ENCODE measurements around the gene EMP3.

The EMP3 gene

DNA sequence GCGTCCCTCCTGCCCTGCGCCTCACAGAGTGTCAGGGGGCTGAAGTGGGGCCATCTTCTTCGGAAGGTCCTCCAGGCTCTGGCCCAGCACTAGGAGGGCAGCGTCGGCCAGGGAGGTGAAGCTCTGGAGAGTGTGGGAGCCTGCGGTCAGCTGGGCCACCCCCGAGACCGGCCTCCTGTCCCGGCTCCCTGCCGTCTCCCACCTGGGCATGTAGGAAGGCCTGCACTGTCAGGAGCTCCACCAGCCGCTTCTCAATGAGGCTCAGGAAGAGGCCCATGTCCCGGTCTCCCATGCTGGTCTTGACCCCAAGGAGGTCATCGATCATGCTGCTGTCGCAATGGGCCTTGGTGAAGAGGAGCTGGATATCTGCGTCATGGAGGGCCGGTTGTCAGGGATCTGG, 27.4 kb upstream of the EMP3 start:
- Mint-ChIP-seq H3K27me3 (ENCODE audit: low read depth, poor library complexity) (no peaks in the 10 kb centered on the region), H3K4me3 (no peak overlapping the region), H3K4me1 (peaks cover 14% of the 10 kb centered on the region), H3K27ac (peak overlapping the region; percentile 69), H3K9me3 (no peaks in the 10 kb centered on the region), H3K36me3 (ENCODE audit: low read depth) (no peaks in the 10 kb centered on the region)
- TF ChIP-seq, protein P1, sequence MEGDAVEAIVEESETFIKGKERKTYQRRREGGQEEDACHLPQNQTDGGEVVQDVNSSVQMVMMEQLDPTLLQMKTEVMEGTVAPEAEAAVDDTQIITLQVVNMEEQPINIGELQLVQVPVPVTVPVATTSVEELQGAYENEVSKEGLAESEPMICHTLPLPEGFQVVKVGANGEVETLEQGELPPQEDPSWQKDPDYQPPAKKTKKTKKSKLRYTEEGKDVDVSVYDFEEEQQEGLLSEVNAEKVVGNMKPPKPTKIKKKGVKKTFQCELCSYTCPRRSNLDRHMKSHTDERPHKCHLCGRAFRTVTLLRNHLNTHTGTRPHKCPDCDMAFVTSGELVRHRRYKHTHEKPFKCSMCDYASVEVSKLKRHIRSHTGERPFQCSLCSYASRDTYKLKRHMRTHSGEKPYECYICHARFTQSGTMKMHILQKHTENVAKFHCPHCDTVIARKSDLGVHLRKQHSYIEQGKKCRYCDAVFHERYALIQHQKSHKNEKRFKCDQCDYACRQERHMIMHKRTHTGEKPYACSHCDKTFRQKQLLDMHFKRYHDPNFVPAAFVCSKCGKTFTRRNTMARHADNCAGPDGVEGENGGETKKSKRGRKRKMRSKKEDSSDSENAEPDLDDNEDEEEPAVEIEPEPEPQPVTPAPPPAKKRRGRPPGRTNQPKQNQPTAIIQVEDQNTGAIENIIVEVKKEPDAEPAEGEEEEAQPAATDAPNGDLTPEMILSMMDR (IDR thresholded peaks at IDR 0.05), result no peak
- DNase-seq, result no peak

DNA sequence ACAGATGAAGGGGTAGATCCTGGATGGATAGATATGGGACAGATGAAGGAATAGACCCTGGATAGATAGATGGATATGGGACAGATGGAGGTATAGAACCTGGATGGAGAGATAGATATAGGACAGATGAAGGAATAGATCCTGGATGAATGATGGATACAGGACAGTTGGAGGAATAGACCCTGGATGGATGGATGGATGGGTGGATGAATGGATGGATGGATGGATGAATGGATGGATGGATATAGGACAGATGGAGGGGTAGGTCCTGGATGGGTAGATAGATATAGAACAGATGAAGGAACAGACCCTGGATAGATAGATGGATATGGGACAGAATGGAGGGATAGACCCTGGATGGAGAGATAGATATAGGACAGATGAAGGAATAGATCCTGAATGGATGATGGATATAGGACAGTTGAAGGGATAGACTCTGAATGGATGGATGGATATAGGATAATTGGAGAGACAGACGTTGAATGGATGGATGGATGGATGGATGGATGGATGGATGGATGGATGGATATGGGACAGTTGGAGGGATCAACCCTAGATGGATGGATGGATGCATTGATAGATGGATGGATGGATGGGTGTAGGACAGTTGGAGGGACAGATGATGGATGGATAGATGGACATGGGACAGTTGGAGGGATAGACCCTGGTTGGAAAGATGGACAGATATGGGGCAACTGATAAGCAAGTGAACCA, 23.3 kb upstream of the EMP3 start:
- Mint-ChIP-seq H3K27me3 (ENCODE audit: low read depth, poor library complexity) (peaks cover 4% of the 10 kb centered on the region), H3K36me3 (ENCODE audit: low read depth) (no peaks in the 10 kb centered on the region), H3K4me3 (no peak overlapping the region), H3K27ac (no peak overlapping the region), H3K9me3 (no peaks in the 10 kb centered on the region), H3K4me1 (peaks cover 7% of the 10 kb centered on the region)
- no peak for DNase-seq
- TF ChIP-seq, protein P1 (IDR thresholded peaks at IDR 0.05), result no peak

DNA sequence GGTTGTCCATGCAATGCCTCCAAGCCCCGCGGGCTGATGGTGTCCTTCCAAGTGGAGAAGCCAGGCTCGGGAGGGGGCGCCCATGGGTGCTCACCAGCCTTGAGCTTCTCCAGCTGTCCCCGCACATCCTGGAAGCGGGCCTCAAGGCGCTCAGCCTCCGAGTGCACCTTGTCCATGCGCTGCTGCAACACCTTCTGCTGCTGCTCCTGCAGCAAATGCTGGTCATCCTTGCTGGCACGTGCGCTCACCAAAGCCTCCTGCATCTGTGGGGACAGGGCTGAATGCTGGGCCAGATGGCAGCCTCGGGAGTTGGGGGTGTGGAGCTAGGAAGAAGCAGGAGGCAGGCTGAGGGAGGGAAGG, 22.8 kb upstream of the EMP3 start:
- H3K4me3 Mint-ChIP-seq, result no peak overlapping the region

DNA sequence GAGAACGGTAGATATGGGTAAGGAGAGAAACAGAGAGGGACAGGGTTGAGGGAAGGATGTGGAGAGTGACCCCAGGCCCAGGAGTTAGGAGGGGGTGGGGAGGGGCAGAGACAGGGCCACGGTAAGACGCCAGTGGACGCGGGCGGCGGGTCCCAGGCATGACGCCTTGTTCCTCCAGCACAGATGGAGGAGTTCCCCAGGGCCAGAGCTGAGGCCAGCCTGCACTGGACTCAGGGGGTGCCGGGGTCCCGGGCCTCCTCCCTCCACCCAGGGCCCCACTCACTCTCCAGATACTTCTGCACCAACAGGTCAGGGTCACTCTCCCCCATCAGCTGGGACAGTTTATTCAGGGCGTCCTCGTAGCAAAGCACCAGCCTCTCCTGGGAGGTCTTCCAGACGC, 22.0 kb upstream of the EMP3 start:
- H3K27me3 Mint-ChIP-seq (ENCODE audit: low read depth, poor library complexity), result peaks cover 4% of the 10 kb centered on the region
- no peak for DNase-seq
- H3K4me1 Mint-ChIP-seq, result peaks cover 7% of the 10 kb centered on the region
- no peaks in the 10 kb centered on the region for H3K9me3 Mint-ChIP-seq
- no peak overlapping the region for H3K4me3 Mint-ChIP-seq
- TF ChIP-seq, protein P1 (IDR thresholded peaks at IDR 0.05), result no peak
- H3K27ac Mint-ChIP-seq, result no peak overlapping the region
- no peaks in the 10 kb centered on the region for H3K36me3 Mint-ChIP-seq (ENCODE audit: low read depth)

More for the DNA sequence above, 22.8 kb upstream of the EMP3 start:
- Mint-ChIP-seq H3K27me3 (ENCODE audit: low read depth, poor library complexity) (peaks cover 4% of the 10 kb centered on the region), H3K9me3 (no peaks in the 10 kb centered on the region), H3K4me1 (peaks cover 7% of the 10 kb centered on the region), H3K27ac (no peak overlapping the region), H3K36me3 (ENCODE audit: low read depth) (no peaks in the 10 kb centered on the region)
- DNase-seq, result no peak
- TF ChIP-seq, protein P1 (IDR thresholded peaks at IDR 0.05), result no peak

DNA sequence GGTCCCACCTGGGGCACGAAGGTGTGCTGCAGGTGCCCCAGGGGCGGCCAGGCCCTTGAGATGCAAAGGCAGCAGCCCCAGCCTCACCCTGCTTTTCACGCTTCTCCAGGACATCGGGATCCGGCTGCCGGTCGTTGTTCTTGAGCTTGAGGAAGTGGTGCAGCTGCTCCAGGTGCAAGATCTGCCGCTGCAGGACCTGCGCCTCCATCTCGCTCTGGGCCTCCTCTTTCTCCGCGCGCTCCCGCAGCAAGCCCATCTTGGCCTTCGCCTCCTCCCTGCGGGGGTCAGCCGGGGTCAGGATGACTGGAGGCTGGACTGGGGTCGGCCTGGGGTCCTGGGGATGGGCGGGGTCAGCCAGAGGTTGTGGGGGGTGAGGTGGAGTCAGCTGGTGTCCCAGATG, 21.5 kb upstream of the EMP3 start:
- Mint-ChIP-seq H3K36me3 (ENCODE audit: low read depth) (no peaks in the 10 kb centered on the region), H3K4me3 (no peak overlapping the region), H3K4me1 (peaks cover 7% of the 10 kb centered on the region), H3K9me3 (no peaks in the 10 kb centered on the region), H3K27me3 (ENCODE audit: low read depth, poor library complexity) (peaks cover 4% of the 10 kb centered on the region), H3K27ac (no peak overlapping the region)
- DNase-seq, result no peak
- TF ChIP-seq, protein P1 (IDR thresholded peaks at IDR 0.05), result no peak

Data from nephron progenitor cell (in vitro differentiated cells).